Breast epithelium (tissue), 4 donors: Measurements from ENCODE around the gene TIAM1. TPM values are rescaled to one million over a fixed set of nuclear protein-coding genes. Genes with fewer than 3 reads are reported as not detected.

Source experiments
- DNase-seq, 2 donors: peaks; one replicate each; pipeline ENCODE4 v3.0.0-alpha.2; 2019; ENCODE audit warnings: low spot score in 2 of 2
- H3K27ac ChIP-seq, 2 donors: fragments of 200-600 bp; sonication (generic) in 1 of 2; one replicate each; pipeline ENCODE4 v1.5.1; 2016 to 2019; ENCODE audit warnings: mild to moderate bottlenecking in 1 of 2
- H3K27me3 ChIP-seq, 2 donors: fragments of 200-600 bp; sonication (generic) in 1 of 2; one replicate each; pipeline versions ENCODE4 v1.5.1 to v1.6.0; 2017 to 2019; ENCODE audit warnings: control low read depth in 1 of 2, mild to moderate bottlenecking in 1 of 2
- H3K36me3 ChIP-seq: fragments of 200-600 bp; one replicate; pipeline ENCODE4 v1.5.1; 2019
- H3K4me1 ChIP-seq, 2 donors: fragments of 200-600 bp; sonication (generic); one replicate each; pipeline ENCODE4 v1.5.1; 2016 to 2019; ENCODE audit warnings: control low read depth in 1 of 2
- H3K4me3 ChIP-seq, 3 donors: fragments of 200-600 bp; sonication (generic); 1 replicate in 2 of 3; 2 replicates in 1 of 3; pipeline ENCODE4 v1.5.1; 2016 to 2019; ENCODE audit warnings: mild to moderate bottlenecking in 3 of 3, moderate library complexity in 2 of 3
- H3K9me3 ChIP-seq, 2 donors: fragments of 200-600 bp; sonication (generic) in 1 of 2; one replicate each; pipeline ENCODE4 v1.5.1; 2016 to 2019; ENCODE audit warnings: control low read depth in 1 of 2
- CTCF ChIP-seq, 3 donors: fragments of 450-650 bp; IDR thresholded peaks; one replicate each; pipeline ENCODE4 v1.5.1; 2016 to 2017; ENCODE audit warnings: antibody characterized with exemption in 3 of 3, mild to moderate bottlenecking in 3 of 3, moderate library complexity in 3 of 3
- POLR2A ChIP-seq: fragments of 450-650 bp; IDR thresholded peaks from one replicate; pipeline ENCODE4 v1.6.1; 2016; ENCODE audit warnings: antibody characterized with exemption, mild to moderate bottlenecking, moderate library complexity
- POLR2AphosphoS5 ChIP-seq, 3 donors: sonication (generic); formaldehyde crosslinking; IDR thresholded peaks; one replicate each; pipeline ENCODE4 v1.6.1; 2017; ENCODE audit warnings: antibody characterized with exemption in 3 of 3
- intact Hi-C: fragments of 100-400 bp; cut with DNase I; formaldehyde crosslinking; loops from one replicate; pipeline ENCODE4 v1.15.1; 2023; ENCODE audit warnings: low total_unique reads
- total RNA-seq, 3 donors: library from RNA; depleted of rRNA; stranded (reverse); fragments of >200 nt; gene quantifications; one replicate each; pipeline ENCODE4 v1.1.0, GENCODE V29; 2016

TIAM1 gene
- total RNA-seq, 3 donors from 2014 or later = 10.6 to 17.7 (median 11.8) TPM

- Histone ChIP-seq H3K9me3 (peaks cover 0 to 3% of the 10 kb centered on the region in 2 donors), H3K4me1 (no peaks in the 10 kb centered on the region), H3K36me3 (no peaks in the 10 kb centered on the region), H3K27me3 (no peaks in the 10 kb centered on the region), H3K27ac (no peak overlapping the region), H3K4me3 (no peak overlapping the region)
- no peak for TF ChIP-seq POLR2A
- TF ChIP-seq POLR2AphosphoS5 (IDR thresholded peaks at IDR 0.05) = no peak
- no peak for TF ChIP-seq CTCF (IDR thresholded peaks at IDR 0.05)
- intact Hi-C loops = loop anchor here (5.0 kb wide), 1 partner anchor 341 kb away; no protein-coding TSS in a partner anchor
- no peak for DNase-seq
Observed at GRCh38 chr21:31283025-31283424, 61.0 kb downstream of the TIAM1 start.

- Histone ChIP-seq H3K36me3 (no peaks in the 10 kb centered on the region), H3K4me3 (no peak overlapping the region), H3K27me3 (no peaks in the 10 kb centered on the region), H3K27ac (no peak overlapping the region), H3K9me3 (no peaks in the 10 kb centered on the region), H3K4me1 (no peaks in the 10 kb centered on the region)
- no peak for DNase-seq
- intact Hi-C loops = loop anchor here (5.0 kb wide), 1 partner anchor 340 kb away; no protein-coding TSS in a partner anchor
- TF ChIP-seq POLR2AphosphoS5 (IDR thresholded peaks at IDR 0.05) (no peak), CTCF (IDR thresholded peaks at IDR 0.05) (no peak), POLR2A (no peak)
Observed at GRCh38 chr21:31282095-31282709, 61.9 kb downstream of the TIAM1 start.

- Histone ChIP-seq H3K27me3 (no peaks in the 10 kb centered on the region), H3K4me3 (no peak overlapping the region), H3K4me1 (no peaks in the 10 kb centered on the region), H3K36me3 (no peaks in the 10 kb centered on the region), H3K27ac (no peak overlapping the region), H3K9me3 (no peaks in the 10 kb centered on the region)
- no peak for TF ChIP-seq POLR2A
- no peak for TF ChIP-seq POLR2AphosphoS5 (IDR thresholded peaks at IDR 0.05)
- TF ChIP-seq CTCF (IDR thresholded peaks at IDR 0.05) = no peak
- no peak for DNase-seq
- intact Hi-C loops = loop anchor here (5.0 kb wide), 1 partner anchor 339 kb away; no protein-coding TSS in a partner anchor
Observed at GRCh38 chr21:31281561-31281960, 62.5 kb downstream of the TIAM1 start.

- H3K36me3 ChIP-seq = no peaks in the 10 kb centered on the region
- H3K4me1 ChIP-seq = no peaks in the 10 kb centered on the region
Observed at GRCh38 chr21:31279986-31280385, 64.1 kb downstream of the TIAM1 start.

More at GRCh38 chr21:31279986-31280385, 64.1 kb downstream of the TIAM1 start:
- no peak overlapping the region for H3K27ac ChIP-seq
- H3K27me3 ChIP-seq = no peaks in the 10 kb centered on the region
- no peak for DNase-seq
- H3K4me3 ChIP-seq = no peak overlapping the region
- no peaks in the 10 kb centered on the region for H3K9me3 ChIP-seq
- TF ChIP-seq POLR2A (no peak), POLR2AphosphoS5 (IDR thresholded peaks at IDR 0.05) (no peak), CTCF (IDR thresholded peaks at IDR 0.05) (no peak)
- intact Hi-C loops = loop anchor here (5.0 kb wide), 1 partner anchor 338 kb away; no protein-coding TSS in a partner anchor
